SK-N-SH treated with all-trans-retinoic acid at 6 μM for 48 hours (cell line): ENCODE data around the gene MAGI3.

Experiments used
- ATAC-seq: fragments of 200-7000 bp; cut with Tn5 transposase; 3 replicates; pipeline ENCODE4 v1.9.1; 2020; ENCODE audit warnings: mild to moderate bottlenecking, moderate library complexity
- ARNTL ChIP-seq: fragments of 450-650 bp; formaldehyde crosslinking; IDR thresholded peaks from 2 replicates; pipeline ENCODE4 v1.5.0; 2020; ENCODE audit warnings: low read depth, mild to moderate bottlenecking, moderate library complexity, borderline replicate concordance
- BACH2 ChIP-seq: fragments of 250-450 bp; sonication (Bioruptor Pico); IDR thresholded peaks from 2 replicates; pipeline ENCODE4 v1.9.0; 2021; ENCODE audit warnings: mild to moderate bottlenecking, borderline replicate concordance
- CREB5 ChIP-seq: fragments of 250-450 bp; sonication (Bioruptor Pico); IDR thresholded peaks from 2 replicates; pipeline ENCODE4 v1.5.1; 2020; ENCODE audit warnings: low read depth, mild to moderate bottlenecking, moderate library complexity
- ESRRG ChIP-seq: fragments of 250-450 bp; sonication (Bioruptor Pico); IDR thresholded peaks from 2 replicates; pipeline ENCODE4 v1.6.1; 2021; ENCODE audit warnings: mild to moderate bottlenecking
- GLIS3 ChIP-seq: fragments of 250-450 bp; sonication (Bioruptor Pico); IDR thresholded peaks from 2 replicates; pipeline ENCODE4 v1.5.0; 2020; ENCODE audit warnings: mild to moderate bottlenecking, moderate library complexity
- ISL1 ChIP-seq: fragments of 250-450 bp; sonication (Bioruptor Pico); IDR thresholded peaks from 2 replicates; pipeline ENCODE4 v2.1.2; 2022; ENCODE audit warnings: mild to moderate bottlenecking, moderate library complexity
- OSR1 ChIP-seq: fragments of 250-450 bp; sonication (Bioruptor Pico); IDR thresholded peaks from 2 replicates; pipeline ENCODE4 v1.8.0; 2022; ENCODE audit warnings: moderate library complexity, mild to moderate bottlenecking, inconsistent platforms
- PATZ1 ChIP-seq: fragments of 250-450 bp; sonication (Bioruptor Pico); IDR thresholded peaks from 2 replicates; pipeline ENCODE4 v1.8.0; 2020; ENCODE audit warnings: mild to moderate bottlenecking, moderate library complexity, borderline replicate concordance
- PPARA ChIP-seq: fragments of 250-450 bp; sonication (Bioruptor Pico); IDR thresholded peaks from 2 replicates; pipeline ENCODE4 v1.5.0; 2020; ENCODE audit warnings: mild to moderate bottlenecking, borderline replicate concordance
- RARB ChIP-seq: fragments of 250-450 bp; sonication (Bioruptor Pico); IDR thresholded peaks from 2 replicates; pipeline ENCODE4 v1.8.0; 2021; ENCODE audit warnings: mild to moderate bottlenecking, moderate library complexity
- SNAI2 ChIP-seq: fragments of 250-450 bp; sonication (Bioruptor Pico); IDR thresholded peaks from 2 replicates; pipeline ENCODE4 v1.5.0; 2020; ENCODE audit warnings: mild to moderate bottlenecking, moderate library complexity
- TCF4 ChIP-seq: fragments of 250-450 bp; sonication (Bioruptor Pico); IDR thresholded peaks from 2 replicates; pipeline ENCODE4 v1.8.0; 2021; ENCODE audit warnings: mild to moderate bottlenecking, moderate library complexity, borderline replicate concordance
- TOX ChIP-seq: fragments of 250-450 bp; sonication (Bioruptor Pico); IDR thresholded peaks from 2 replicates; pipeline ENCODE4 v1.8.0; 2021; ENCODE audit warnings: mild to moderate bottlenecking, moderate library complexity, borderline replicate concordance
- TSHZ2 ChIP-seq: fragments of 250-450 bp; sonication (Bioruptor Pico); IDR thresholded peaks from 2 replicates; pipeline ENCODE4 v1.5.0; 2020; ENCODE audit warnings: mild to moderate bottlenecking, moderate library complexity
- ZFP3 ChIP-seq: fragments of 250-450 bp; sonication (Bioruptor Pico); IDR thresholded peaks from 2 replicates; pipeline ENCODE4 v1.5.0; 2020; ENCODE audit warnings: mild to moderate bottlenecking, moderate library complexity
- ZFP30 ChIP-seq: fragments of 450-650 bp; formaldehyde crosslinking; IDR thresholded peaks from 2 replicates; pipeline ENCODE4 v1.5.0; 2022; ENCODE audit warnings: mild to moderate bottlenecking, moderate library complexity
- ZNF565 ChIP-seq: fragments of 450-650 bp; formaldehyde crosslinking; conservative IDR thresholded peaks from 2 replicates; pipeline ENCODE4 v1.5.0; 2020; ENCODE audit warnings: low read depth, mild to moderate bottlenecking, moderate library complexity
- ZNF70 ChIP-seq: fragments of 450-650 bp; formaldehyde crosslinking; IDR thresholded peaks from 2 replicates; pipeline ENCODE4 v1.5.0; 2020; ENCODE audit warnings: mild to moderate bottlenecking, moderate library complexity
- ZNF8 ChIP-seq: fragments of 450-650 bp; formaldehyde crosslinking; IDR thresholded peaks from 2 replicates; pipeline ENCODE4 v1.5.0; 2020; ENCODE audit warnings: mild to moderate bottlenecking, moderate library complexity
- TF ChIP-seq, protein P1 (sequence below): fragments of 250-450 bp; sonication (Bioruptor Pico); IDR thresholded peaks from 2 replicates; pipeline ENCODE4 v1.8.0; 2021; ENCODE audit warnings: low read depth, mild to moderate bottlenecking, moderate library complexity, borderline replicate concordance
- TF ChIP-seq, protein P2 (sequence below): fragments of 250-450 bp; sonication (Bioruptor Pico); IDR thresholded peaks from 2 replicates; pipeline ENCODE4 v1.5.1; 2021; ENCODE audit warnings: mild to moderate bottlenecking, moderate library complexity

MAGI3 gene

GRCh38 chr1:113670650-113671049 is 280.3 kb downstream of the MAGI3 start (continued):
- TF ChIP-seq PATZ1 (CRISPR knock-in tag) (no peak), ZNF565 (CRISPR knock-in tag) (no peak)

- ATAC-seq, result no peak
- TF ChIP-seq PATZ1 (CRISPR knock-in tag) (no peak), RARB (CRISPR knock-in tag) (no peak), TOX (no peak), CREB5 (no peak), PPARA (CRISPR knock-in tag) (no peak), OSR1 (CRISPR knock-in tag) (no peak), ZNF8 (CRISPR knock-in tag) (no peak), ZNF565 (CRISPR knock-in tag) (no peak), ESRRG (CRISPR knock-in tag) (no peak), GLIS3 (CRISPR knock-in tag) (no peak), ZFP3 (CRISPR knock-in tag) (no peak), ISL1 (no peak), ARNTL (CRISPR knock-in tag) (no peak), ZFP30 (CRISPR knock-in tag) (no peak), SNAI2 (CRISPR knock-in tag) (no peak)
- TF ChIP-seq, protein P1, sequence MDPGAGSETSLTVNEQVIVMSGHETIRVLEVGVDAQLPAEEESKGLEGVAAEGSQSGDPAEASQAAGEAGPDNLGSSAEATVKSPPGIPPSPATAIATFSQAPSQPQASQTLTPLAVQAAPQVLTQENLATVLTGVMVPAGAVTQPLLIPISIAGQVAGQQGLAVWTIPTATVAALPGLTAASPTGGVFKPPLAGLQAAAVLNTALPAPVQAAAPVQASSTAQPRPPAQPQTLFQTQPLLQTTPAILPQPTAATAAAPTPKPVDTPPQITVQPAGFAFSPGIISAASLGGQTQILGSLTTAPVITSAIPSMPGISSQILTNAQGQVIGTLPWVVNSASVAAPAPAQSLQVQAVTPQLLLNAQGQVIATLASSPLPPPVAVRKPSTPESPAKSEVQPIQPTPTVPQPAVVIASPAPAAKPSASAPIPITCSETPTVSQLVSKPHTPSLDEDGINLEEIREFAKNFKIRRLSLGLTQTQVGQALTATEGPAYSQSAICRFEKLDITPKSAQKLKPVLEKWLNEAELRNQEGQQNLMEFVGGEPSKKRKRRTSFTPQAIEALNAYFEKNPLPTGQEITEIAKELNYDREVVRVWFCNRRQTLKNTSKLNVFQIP (CRISPR knock-in tag), result no peak
These were observed 282.2 kb downstream of the MAGI3 start for GRCh38 chr1:113672491-113672890.

- no peak for ATAC-seq
- TF ChIP-seq, protein P1 (CRISPR knock-in tag), result no peak
- TF ChIP-seq TSHZ2 (CRISPR knock-in tag) (no peak), OSR1 (CRISPR knock-in tag) (no peak), BACH2 (CRISPR knock-in tag) (no peak), TCF4 (CRISPR knock-in tag) (no peak), GLIS3 (CRISPR knock-in tag) (no peak), TOX (no peak), SNAI2 (CRISPR knock-in tag) (no peak), CREB5 (no peak), ARNTL (CRISPR knock-in tag) (no peak), ISL1 (no peak), ZNF70 (CRISPR knock-in tag) (no peak), ESRRG (CRISPR knock-in tag) (no peak), PATZ1 (CRISPR knock-in tag) (no peak)
- TF ChIP-seq, protein P2, sequence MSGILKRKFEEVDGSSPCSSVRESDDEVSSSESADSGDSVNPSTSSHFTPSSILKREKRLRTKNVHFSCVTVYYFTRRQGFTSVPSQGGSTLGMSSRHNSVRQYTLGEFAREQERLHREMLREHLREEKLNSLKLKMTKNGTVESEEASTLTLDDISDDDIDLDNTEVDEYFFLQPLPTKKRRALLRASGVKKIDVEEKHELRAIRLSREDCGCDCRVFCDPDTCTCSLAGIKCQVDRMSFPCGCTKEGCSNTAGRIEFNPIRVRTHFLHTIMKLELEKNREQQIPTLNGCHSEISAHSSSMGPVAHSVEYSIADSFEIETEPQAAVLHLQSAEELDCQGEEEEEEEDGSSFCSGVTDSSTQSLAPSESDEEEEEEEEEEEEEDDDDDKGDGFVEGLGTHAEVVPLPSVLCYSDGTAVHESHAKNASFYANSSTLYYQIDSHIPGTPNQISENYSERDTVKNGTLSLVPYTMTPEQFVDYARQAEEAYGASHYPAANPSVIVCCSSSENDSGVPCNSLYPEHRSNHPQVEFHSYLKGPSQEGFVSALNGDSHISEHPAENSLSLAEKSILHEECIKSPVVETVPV (CRISPR knock-in tag), result no peak
These were observed 284.3 kb downstream of the MAGI3 start for GRCh38 chr1:113674591-113674990.
